GM23338 (cell line): ENCODE measurements around the gene EFNA4. TPM values are rescaled to one million over a fixed set of nuclear protein-coding genes. Genes with fewer than 3 reads are reported as not detected.

Experiments used
- ATAC-seq: fragments of 200-7000 bp; cut with Tn5 transposase; 3 replicates; pipeline ENCODE4 v1.9.1; 2020
- DNase-seq: peaks from one replicate; pipeline ENCODE4 v3.0.0-alpha.2; 2015; ENCODE audit warnings: low spot score
- H2AFZ ChIP-seq: fragments of 200-600 bp; sonication (generic); 2 replicates; pipeline ENCODE4 v1.8.0; 2016; ENCODE audit warnings: antibody characterized with exemption, mild to moderate bottlenecking, moderate library complexity
- H3F3A ChIP-seq: fragments of 200-600 bp; sonication (generic); replicated peaks from 2 replicates; pipeline ENCODE4 v1.8.0; 2017; ENCODE audit warnings: antibody characterized with exemption, mixed run types, low read depth
- H3K27ac ChIP-seq: fragments of 200-600 bp; sonication (generic); 2 replicates; pipeline ENCODE4 v1.6.1; 2016; ENCODE audit warnings: low read depth
- H3K27me3 ChIP-seq: fragments of 200-600 bp; sonication (generic); 2 replicates; pipeline ENCODE4 v1.8.0; 2016; ENCODE audit warnings: mild to moderate bottlenecking, mixed run types, moderate library complexity; ENCODE audit not compliant: insufficient read depth
- H3K36me3 ChIP-seq: fragments of 200-600 bp; sonication (generic); 2 replicates; pipeline ENCODE4 v1.8.0; 2016; ENCODE audit warnings: mild to moderate bottlenecking; ENCODE audit not compliant: insufficient read depth
- H3K4me1 ChIP-seq: fragments of 200-600 bp; sonication (generic); 2 replicates; pipeline ENCODE4 v1.8.0; 2016; ENCODE audit warnings: mild to moderate bottlenecking, moderate library complexity; ENCODE audit not compliant: insufficient read depth
- H3K4me2 ChIP-seq: fragments of 200-600 bp; sonication (generic); 2 replicates; pipeline ENCODE4 v1.7.1; 2017; ENCODE audit warnings: mixed run types
- H3K4me3 ChIP-seq: fragments of 200-600 bp; sonication (generic); 2 replicates; pipeline ENCODE4 v1.6.1; 2016; ENCODE audit warnings: mixed run types
- H3K79me2 ChIP-seq: fragments of 200-600 bp; sonication (generic); replicated peaks from 2 replicates; pipeline ENCODE4 v1.8.0; 2017; ENCODE audit warnings: mild to moderate bottlenecking; ENCODE audit not compliant: insufficient read depth
- H3K9me2 ChIP-seq: fragments of 200-600 bp; sonication (generic); 2 replicates; pipeline ENCODE4 v1.8.0; 2017; ENCODE audit not compliant: insufficient read depth
- H4K20me1 ChIP-seq: fragments of 200-600 bp; sonication (generic); replicated peaks from 2 replicates; pipeline ENCODE4 v1.8.0; 2017; ENCODE audit warnings: mild to moderate bottlenecking; ENCODE audit not compliant: insufficient read depth
- H3K27ac Mint-ChIP-seq: 2 replicates; pipeline ENCODE4 v1.8.0; 2020; ENCODE audit warnings: inconsistent platforms, mild to moderate bottlenecking, moderate library complexity, mixed read lengths
- H3K27me3 Mint-ChIP-seq: 3 replicates; pipeline ENCODE4 v1.8.0; 2022; ENCODE audit warnings: low read depth, mild to moderate bottlenecking, moderate library complexity, mixed read lengths, inconsistent platforms; ENCODE audit not compliant: insufficient read depth, poor library complexity
- H3K36me3 Mint-ChIP-seq: 3 replicates; pipeline ENCODE4 v1.8.0; 2021; ENCODE audit warnings: low read depth, mild to moderate bottlenecking, inconsistent platforms, moderate library complexity, mixed read lengths
- H3K4me1 Mint-ChIP-seq: 3 replicates; pipeline ENCODE4 v1.8.0; 2020; ENCODE audit warnings: mild to moderate bottlenecking, inconsistent platforms, mixed read lengths
- H3K4me3 Mint-ChIP-seq: 3 replicates; pipeline ENCODE4 v1.8.0; 2021; ENCODE audit warnings: moderate library complexity, mild to moderate bottlenecking, inconsistent platforms, mixed read lengths
- H3K9me3 Mint-ChIP-seq: 3 replicates; pipeline ENCODE4 v1.8.0; 2020; ENCODE audit warnings: moderate library complexity, mild to moderate bottlenecking, inconsistent platforms, mixed read lengths
- ETS1 ChIP-seq: IDR thresholded peaks from 2 replicates; pipeline ENCODE4 v1.6.1; 2016; ENCODE audit warnings: antibody characterized with exemption
- EZH2 ChIP-seq: fragments of 200-600 bp; sonication (generic); IDR thresholded peaks from one replicate; pipeline ENCODE4 v1.8.0; 2017; ENCODE audit warnings: antibody characterized with exemption, mild to moderate bottlenecking, low read depth; ENCODE audit not compliant: unreplicated experiment
- EZH2phosphoT487 ChIP-seq: fragments of 200-600 bp; sonication (generic); IDR thresholded peaks from one replicate; pipeline ENCODE4 v1.8.1; 2018; ENCODE audit warnings: antibody characterized with exemption; ENCODE audit not compliant: unreplicated experiment
- JUNB ChIP-seq: IDR thresholded peaks from one replicate; pipeline ENCODE4 v1.6.1; 2016; ENCODE audit warnings: antibody characterized with exemption; ENCODE audit not compliant: unreplicated experiment
- NANOG ChIP-seq: IDR thresholded peaks from 2 replicates; pipeline ENCODE4 v1.6.1; 2016; ENCODE audit warnings: antibody characterized with exemption, borderline replicate concordance
- STAT1 ChIP-seq: IDR thresholded peaks from one replicate; pipeline ENCODE4 v1.6.1; 2016; ENCODE audit warnings: antibody characterized with exemption; ENCODE audit not compliant: unreplicated experiment
- ZNF114 ChIP-seq: fragments of 250-450 bp; sonication (Bioruptor Pico); IDR thresholded peaks from 2 replicates; pipeline ENCODE4 v1.5.0; 2020; ENCODE audit warnings: mild to moderate bottlenecking, moderate library complexity
- polyA plus RNA-seq: library from polyadenylated mRNA; unstranded; fragments of >200 nt; fragmentation: Nextera tagmentation; extraction: Ambion mirVana; gene quantifications from 2 replicates; pipeline ENCODE4 v1.2.1, GENCODE V29; 2016
- total RNA-seq: library from RNA; depleted of rRNA; stranded (reverse); fragments of >200 nt; shearing (Covaris generic); gene quantifications from 2 replicates; pipeline ENCODE4 v1.2.3, GENCODE V29; 2014
- TF ChIP-seq, protein P1 (sequence below), 2 experiments: fragments of 200-600 bp in 1 of 2; sonication (generic) in 1 of 2; conservative IDR thresholded peaks; 2 replicates each; pipeline versions ENCODE4 v1.5.1 to v1.6.1; 2016 to 2017; ENCODE audit warnings: antibody characterized with exemption in 2 of 2, low read depth in 2 of 2, mild to moderate bottlenecking in 2 of 2, moderate library complexity in 1 of 2
- TF ChIP-seq, protein P2 (sequence below): IDR thresholded peaks from one replicate; pipeline ENCODE4 v1.6.1; 2018; ENCODE audit warnings: antibody characterized with exemption; ENCODE audit not compliant: unreplicated experiment
- TF ChIP-seq, protein P3 (sequence below): fragments of 250-450 bp; sonication (Bioruptor Pico); IDR thresholded peaks from 2 replicates; pipeline ENCODE4 v1.5.0; 2020; ENCODE audit warnings: mild to moderate bottlenecking, moderate library complexity

The EFNA4 gene
- total and polyA plus RNA-seq, 2 experiments from 2014 or later: 11.1 to 22.9 TPM

DNA sequence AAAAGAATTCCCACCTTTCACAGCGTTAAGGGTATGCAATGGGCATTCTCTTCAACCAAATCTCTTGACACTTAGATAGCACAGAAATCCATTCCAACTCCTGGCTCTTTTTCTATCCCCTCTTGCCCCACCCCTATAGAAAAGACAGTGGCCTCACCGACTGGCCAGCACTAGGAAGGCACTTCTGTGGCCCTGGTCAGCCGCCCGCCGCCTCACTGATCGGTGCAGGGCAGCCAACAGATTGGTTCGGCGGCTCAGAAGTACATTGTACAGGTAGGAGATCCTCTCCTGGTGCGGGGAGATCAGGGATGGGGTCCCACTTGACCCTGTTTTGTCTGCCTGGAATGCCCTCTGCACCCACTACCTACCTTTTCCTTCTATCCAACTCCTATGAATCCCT, 39.2 kb upstream of the EFNA4 start:
- H2AFZ ChIP-seq: no peak overlapping the region
- Mint-ChIP-seq H3K9me3 (no peaks in the 10 kb centered on the region), H3K4me3 (no peak overlapping the region), H3K27me3 (peaks cover 25% of the 10 kb centered on the region), H3K4me1 (peaks cover 19% of the 10 kb centered on the region), H3K36me3 (peaks cover 3% of the 10 kb centered on the region; the same call in 2 of the 3 replicates), H3K27ac (no peak overlapping the region)
- H3K79me2 ChIP-seq: no peaks in the 10 kb centered on the region
- H3K27me3 ChIP-seq: no peaks in the 10 kb centered on the region
- H3K4me1 ChIP-seq: no peaks in the 10 kb centered on the region; the same call in 1 of the 2 replicates
- H3K9me2 ChIP-seq: no peaks in the 10 kb centered on the region
- H3K4me3 ChIP-seq: no peak overlapping the region
- H3K27ac ChIP-seq: no peak overlapping the region
- no peaks in the 10 kb centered on the region for H3K36me3 ChIP-seq
- H3K4me2 ChIP-seq: no peak overlapping the region
- H3F3A ChIP-seq: no peaks in the 10 kb centered on the region
- TF ChIP-seq STAT1: no peak
- no peak for TF ChIP-seq ZNF114 (CRISPR knock-in tag)
- TF ChIP-seq JUNB: no peak
- TF ChIP-seq, protein P1, sequence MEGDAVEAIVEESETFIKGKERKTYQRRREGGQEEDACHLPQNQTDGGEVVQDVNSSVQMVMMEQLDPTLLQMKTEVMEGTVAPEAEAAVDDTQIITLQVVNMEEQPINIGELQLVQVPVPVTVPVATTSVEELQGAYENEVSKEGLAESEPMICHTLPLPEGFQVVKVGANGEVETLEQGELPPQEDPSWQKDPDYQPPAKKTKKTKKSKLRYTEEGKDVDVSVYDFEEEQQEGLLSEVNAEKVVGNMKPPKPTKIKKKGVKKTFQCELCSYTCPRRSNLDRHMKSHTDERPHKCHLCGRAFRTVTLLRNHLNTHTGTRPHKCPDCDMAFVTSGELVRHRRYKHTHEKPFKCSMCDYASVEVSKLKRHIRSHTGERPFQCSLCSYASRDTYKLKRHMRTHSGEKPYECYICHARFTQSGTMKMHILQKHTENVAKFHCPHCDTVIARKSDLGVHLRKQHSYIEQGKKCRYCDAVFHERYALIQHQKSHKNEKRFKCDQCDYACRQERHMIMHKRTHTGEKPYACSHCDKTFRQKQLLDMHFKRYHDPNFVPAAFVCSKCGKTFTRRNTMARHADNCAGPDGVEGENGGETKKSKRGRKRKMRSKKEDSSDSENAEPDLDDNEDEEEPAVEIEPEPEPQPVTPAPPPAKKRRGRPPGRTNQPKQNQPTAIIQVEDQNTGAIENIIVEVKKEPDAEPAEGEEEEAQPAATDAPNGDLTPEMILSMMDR (conservative IDR thresholded peaks at IDR 0.05; ENCODE audit: low read depth in 2 of 2): no peak
- TF ChIP-seq, protein P2, sequence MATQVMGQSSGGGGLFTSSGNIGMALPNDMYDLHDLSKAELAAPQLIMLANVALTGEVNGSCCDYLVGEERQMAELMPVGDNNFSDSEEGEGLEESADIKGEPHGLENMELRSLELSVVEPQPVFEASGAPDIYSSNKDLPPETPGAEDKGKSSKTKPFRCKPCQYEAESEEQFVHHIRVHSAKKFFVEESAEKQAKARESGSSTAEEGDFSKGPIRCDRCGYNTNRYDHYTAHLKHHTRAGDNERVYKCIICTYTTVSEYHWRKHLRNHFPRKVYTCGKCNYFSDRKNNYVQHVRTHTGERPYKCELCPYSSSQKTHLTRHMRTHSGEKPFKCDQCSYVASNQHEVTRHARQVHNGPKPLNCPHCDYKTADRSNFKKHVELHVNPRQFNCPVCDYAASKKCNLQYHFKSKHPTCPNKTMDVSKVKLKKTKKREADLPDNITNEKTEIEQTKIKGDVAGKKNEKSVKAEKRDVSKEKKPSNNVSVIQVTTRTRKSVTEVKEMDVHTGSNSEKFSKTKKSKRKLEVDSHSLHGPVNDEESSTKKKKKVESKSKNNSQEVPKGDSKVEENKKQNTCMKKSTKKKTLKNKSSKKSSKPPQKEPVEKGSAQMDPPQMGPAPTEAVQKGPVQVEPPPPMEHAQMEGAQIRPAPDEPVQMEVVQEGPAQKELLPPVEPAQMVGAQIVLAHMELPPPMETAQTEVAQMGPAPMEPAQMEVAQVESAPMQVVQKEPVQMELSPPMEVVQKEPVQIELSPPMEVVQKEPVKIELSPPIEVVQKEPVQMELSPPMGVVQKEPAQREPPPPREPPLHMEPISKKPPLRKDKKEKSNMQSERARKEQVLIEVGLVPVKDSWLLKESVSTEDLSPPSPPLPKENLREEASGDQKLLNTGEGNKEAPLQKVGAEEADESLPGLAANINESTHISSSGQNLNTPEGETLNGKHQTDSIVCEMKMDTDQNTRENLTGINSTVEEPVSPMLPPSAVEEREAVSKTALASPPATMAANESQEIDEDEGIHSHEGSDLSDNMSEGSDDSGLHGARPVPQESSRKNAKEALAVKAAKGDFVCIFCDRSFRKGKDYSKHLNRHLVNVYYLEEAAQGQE: no peak
- TF ChIP-seq EZH2: no peak
- no peak for ATAC-seq
- H4K20me1 ChIP-seq: no peaks in the 10 kb centered on the region
- no peak for DNase-seq

DNA sequence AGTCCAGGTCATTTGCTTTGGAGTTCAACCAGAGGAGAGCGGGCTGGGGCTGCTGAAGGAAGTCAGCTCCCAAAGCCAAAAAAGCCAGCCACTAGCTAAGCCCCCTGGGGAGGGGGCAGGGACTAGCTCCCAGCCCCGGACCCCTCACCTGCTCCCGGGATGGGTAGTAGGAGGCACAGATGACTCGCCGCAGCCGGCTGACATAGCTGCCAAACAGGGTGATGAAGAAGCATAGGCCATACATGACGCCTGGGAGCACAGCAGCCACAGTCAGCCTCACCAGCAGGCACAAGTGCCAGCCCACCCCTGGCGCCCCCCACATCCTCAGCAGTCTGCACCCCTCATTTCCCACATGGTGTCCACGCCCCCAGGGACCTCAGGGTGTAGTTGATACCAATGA, 37.4 kb upstream of the EFNA4 start:
- Mint-ChIP-seq H3K27ac (no peak overlapping the region), H3K4me3 (no peak overlapping the region), H3K36me3 (no peaks in the 10 kb centered on the region), H3K27me3 (peaks cover 22% of the 10 kb centered on the region), H3K4me1 (peaks cover 13% of the 10 kb centered on the region), H3K9me3 (no peaks in the 10 kb centered on the region)
- Histone ChIP-seq H3K36me3 (no peaks in the 10 kb centered on the region), H3F3A (no peaks in the 10 kb centered on the region), H3K4me1 (no peaks in the 10 kb centered on the region; the same call in 1 of the 2 replicates), H4K20me1 (no peaks in the 10 kb centered on the region), H3K27ac (no peak overlapping the region), H3K27me3 (no peaks in the 10 kb centered on the region), H2AFZ (no peak overlapping the region), H3K4me3 (no peak overlapping the region), H3K4me2 (no peak overlapping the region), H3K9me2 (no peaks in the 10 kb centered on the region), H3K79me2 (no peaks in the 10 kb centered on the region)
- DNase-seq (no peak), ATAC-seq (no peak)
- TF ChIP-seq STAT1 (no peak), ZNF114 (CRISPR knock-in tag) (no peak), NANOG (no peak), EZH2phosphoT487 (no peak), ETS1 (no peak)
- TF ChIP-seq, protein P3, sequence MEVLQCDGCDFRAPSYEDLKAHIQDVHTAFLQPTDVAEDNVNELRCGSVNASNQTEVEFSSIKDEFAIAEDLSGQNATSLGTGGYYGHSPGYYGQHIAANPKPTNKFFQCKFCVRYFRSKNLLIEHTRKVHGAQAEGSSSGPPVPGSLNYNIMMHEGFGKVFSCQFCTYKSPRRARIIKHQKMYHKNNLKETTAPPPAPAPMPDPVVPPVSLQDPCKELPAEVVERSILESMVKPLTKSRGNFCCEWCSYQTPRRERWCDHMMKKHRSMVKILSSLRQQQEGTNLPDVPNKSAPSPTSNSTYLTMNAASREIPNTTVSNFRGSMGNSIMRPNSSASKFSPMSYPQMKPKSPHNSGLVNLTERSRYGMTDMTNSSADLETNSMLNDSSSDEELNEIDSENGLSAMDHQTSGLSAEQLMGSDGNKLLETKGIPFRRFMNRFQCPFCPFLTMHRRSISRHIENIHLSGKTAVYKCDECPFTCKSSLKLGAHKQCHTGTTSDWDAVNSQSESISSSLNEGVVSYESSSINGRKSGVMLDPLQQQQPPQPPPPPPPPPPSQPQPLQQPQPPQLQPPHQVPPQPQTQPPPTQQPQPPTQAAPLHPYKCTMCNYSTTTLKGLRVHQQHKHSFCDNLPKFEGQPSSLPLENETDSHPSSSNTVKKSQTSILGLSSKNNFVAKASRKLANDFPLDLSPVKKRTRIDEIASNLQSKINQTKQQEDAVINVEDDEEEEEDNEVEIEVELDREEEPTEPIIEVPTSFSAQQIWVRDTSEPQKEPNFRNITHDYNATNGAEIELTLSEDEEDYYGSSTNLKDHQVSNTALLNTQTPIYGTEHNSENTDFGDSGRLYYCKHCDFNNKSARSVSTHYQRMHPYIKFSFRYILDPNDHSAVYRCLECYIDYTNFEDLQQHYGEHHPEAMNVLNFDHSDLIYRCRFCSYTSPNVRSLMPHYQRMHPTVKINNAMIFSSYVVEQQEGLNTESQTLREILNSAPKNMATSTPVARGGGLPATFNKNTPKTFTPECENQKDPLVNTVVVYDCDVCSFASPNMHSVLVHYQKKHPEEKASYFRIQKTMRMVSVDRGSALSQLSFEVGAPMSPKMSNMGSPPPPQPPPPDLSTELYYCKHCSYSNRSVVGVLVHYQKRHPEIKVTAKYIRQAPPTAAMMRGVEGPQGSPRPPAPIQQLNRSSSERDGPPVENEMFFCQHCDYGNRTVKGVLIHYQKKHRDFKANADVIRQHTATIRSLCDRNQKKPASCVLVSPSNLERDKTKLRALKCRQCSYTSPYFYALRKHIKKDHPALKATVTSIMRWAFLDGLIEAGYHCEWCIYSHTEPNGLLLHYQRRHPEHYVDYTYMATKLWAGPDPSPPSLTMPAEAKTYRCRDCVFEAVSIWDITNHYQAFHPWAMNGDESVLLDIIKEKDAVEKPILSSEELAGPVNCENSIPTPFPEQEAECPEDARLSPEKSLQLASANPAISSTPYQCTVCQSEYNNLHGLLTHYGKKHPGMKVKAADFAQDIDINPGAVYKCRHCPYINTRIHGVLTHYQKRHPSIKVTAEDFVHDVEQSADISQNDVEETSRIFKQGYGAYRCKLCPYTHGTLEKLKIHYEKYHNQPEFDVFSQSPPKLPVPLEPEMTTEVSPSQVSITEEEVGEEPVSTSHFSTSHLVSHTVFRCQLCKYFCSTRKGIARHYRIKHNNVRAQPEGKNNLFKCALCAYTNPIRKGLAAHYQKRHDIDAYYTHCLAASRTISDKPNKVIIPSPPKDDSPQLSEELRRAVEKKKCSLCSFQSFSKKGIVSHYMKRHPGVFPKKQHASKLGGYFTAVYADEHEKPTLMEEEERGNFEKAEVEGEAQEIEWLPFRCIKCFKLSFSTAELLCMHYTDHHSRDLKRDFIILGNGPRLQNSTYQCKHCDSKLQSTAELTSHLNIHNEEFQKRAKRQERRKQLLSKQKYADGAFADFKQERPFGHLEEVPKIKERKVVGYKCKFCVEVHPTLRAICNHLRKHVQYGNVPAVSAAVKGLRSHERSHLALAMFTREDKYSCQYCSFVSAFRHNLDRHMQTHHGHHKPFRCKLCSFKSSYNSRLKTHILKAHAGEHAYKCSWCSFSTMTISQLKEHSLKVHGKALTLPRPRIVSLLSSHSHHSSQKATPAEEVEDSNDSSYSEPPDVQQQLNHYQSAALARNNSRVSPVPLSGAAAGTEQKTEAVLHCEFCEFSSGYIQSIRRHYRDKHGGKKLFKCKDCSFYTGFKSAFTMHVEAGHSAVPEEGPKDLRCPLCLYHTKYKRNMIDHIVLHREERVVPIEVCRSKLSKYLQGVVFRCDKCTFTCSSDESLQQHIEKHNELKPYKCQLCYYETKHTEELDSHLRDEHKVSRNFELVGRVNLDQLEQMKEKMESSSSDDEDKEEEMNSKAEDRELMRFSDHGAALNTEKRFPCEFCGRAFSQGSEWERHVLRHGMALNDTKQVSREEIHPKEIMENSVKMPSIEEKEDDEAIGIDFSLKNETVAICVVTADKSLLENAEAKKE (CRISPR knock-in tag): no peak
